ENCODE measurements around the gene TPTE2. TPM values are rescaled to one million over a fixed set of nuclear protein-coding genes. Genes with fewer than 3 reads are reported as not detected.

Gene TPTE2
- total and polyA plus RNA-seq, 2 experiments from 2014 or later: not detected

DNA sequence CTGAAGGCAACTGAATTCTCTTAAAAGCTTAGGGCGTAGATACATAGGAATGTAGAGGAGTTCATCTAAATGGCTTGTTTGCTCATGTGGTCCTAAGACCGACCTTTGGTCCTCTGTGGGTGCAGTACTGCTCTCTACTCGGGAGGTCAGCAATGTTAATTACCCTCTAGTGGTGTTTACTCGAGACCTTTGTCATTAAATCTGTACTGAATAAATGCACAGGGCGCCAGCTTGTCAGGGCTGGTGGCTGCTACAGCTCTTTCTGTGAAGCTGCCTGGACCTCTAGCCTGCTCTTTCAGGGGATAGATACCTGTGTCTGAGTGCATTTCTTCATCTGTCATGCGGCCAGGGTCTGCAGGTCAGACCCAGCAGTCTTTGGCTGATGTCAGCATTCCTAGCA lies 43.0 kb upstream of the TPTE2 start:
- H3K4me2 ChIP-seq: no peak overlapping the region
- Mint-ChIP-seq H3K36me3 (ENCODE audit: low read depth) (peaks cover 47% of the 10 kb centered on the region), H3K4me1 (no peaks in the 10 kb centered on the region; the same call in 1 of the 3 replicates), H3K9me3 (peaks cover 53% of the 10 kb centered on the region), H3K4me3 (no peak overlapping the region), H3K27me3 (ENCODE audit: insufficient read depth, low read depth, poor library complexity) (peaks cover 17% of the 10 kb centered on the region), H3K27ac (no peak overlapping the region)
- H3K4me3 ChIP-seq: no peak overlapping the region
- H3F3A ChIP-seq (replicated peaks; ENCODE audit: low read depth): peaks cover 9% of the 10 kb centered on the region; the same call in 1 of the 2 replicates
- H3K79me2 ChIP-seq (replicated peaks; ENCODE audit: insufficient read depth): peaks cover 9% of the 10 kb centered on the region
- no peak overlapping the region for H2AFZ ChIP-seq
- H3K27ac ChIP-seq (ENCODE audit: low read depth): no peak overlapping the region
- TF ChIP-seq, protein P1, sequence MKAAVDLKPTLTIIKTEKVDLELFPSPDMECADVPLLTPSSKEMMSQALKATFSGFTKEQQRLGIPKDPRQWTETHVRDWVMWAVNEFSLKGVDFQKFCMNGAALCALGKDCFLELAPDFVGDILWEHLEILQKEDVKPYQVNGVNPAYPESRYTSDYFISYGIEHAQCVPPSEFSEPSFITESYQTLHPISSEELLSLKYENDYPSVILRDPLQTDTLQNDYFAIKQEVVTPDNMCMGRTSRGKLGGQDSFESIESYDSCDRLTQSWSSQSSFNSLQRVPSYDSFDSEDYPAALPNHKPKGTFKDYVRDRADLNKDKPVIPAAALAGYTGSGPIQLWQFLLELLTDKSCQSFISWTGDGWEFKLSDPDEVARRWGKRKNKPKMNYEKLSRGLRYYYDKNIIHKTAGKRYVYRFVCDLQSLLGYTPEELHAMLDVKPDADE (IDR thresholded peaks at IDR 0.05): no peak
- TF ChIP-seq STAT1 (IDR thresholded peaks at IDR 0.05; ENCODE audit: unreplicated experiment) (no peak), EZH2phosphoT487 (IDR thresholded peaks at IDR 0.05; ENCODE audit: unreplicated experiment) (no peak), EZH2 (IDR thresholded peaks at IDR 0.05; ENCODE audit: low read depth, unreplicated experiment) (no peak), ZNF114 (CRISPR knock-in tag; IDR thresholded peaks at IDR 0.05) (no peak), JUNB (IDR thresholded peaks at IDR 0.05; ENCODE audit: unreplicated experiment) (no peak), NANOG (IDR thresholded peaks at IDR 0.05; ENCODE audit: borderline replicate concordance) (no peak), ZNF331 (CRISPR knock-in tag; IDR thresholded peaks at IDR 0.05; ENCODE audit: low read depth) (no peak), POLR2AphosphoS5 (IDR thresholded peaks at IDR 0.05; ENCODE audit: low read depth) (no peak), CREB1 (CRISPR knock-in tag; IDR thresholded peaks at IDR 0.05; ENCODE audit: low read depth) (no peak)
- TF ChIP-seq, protein P2, sequence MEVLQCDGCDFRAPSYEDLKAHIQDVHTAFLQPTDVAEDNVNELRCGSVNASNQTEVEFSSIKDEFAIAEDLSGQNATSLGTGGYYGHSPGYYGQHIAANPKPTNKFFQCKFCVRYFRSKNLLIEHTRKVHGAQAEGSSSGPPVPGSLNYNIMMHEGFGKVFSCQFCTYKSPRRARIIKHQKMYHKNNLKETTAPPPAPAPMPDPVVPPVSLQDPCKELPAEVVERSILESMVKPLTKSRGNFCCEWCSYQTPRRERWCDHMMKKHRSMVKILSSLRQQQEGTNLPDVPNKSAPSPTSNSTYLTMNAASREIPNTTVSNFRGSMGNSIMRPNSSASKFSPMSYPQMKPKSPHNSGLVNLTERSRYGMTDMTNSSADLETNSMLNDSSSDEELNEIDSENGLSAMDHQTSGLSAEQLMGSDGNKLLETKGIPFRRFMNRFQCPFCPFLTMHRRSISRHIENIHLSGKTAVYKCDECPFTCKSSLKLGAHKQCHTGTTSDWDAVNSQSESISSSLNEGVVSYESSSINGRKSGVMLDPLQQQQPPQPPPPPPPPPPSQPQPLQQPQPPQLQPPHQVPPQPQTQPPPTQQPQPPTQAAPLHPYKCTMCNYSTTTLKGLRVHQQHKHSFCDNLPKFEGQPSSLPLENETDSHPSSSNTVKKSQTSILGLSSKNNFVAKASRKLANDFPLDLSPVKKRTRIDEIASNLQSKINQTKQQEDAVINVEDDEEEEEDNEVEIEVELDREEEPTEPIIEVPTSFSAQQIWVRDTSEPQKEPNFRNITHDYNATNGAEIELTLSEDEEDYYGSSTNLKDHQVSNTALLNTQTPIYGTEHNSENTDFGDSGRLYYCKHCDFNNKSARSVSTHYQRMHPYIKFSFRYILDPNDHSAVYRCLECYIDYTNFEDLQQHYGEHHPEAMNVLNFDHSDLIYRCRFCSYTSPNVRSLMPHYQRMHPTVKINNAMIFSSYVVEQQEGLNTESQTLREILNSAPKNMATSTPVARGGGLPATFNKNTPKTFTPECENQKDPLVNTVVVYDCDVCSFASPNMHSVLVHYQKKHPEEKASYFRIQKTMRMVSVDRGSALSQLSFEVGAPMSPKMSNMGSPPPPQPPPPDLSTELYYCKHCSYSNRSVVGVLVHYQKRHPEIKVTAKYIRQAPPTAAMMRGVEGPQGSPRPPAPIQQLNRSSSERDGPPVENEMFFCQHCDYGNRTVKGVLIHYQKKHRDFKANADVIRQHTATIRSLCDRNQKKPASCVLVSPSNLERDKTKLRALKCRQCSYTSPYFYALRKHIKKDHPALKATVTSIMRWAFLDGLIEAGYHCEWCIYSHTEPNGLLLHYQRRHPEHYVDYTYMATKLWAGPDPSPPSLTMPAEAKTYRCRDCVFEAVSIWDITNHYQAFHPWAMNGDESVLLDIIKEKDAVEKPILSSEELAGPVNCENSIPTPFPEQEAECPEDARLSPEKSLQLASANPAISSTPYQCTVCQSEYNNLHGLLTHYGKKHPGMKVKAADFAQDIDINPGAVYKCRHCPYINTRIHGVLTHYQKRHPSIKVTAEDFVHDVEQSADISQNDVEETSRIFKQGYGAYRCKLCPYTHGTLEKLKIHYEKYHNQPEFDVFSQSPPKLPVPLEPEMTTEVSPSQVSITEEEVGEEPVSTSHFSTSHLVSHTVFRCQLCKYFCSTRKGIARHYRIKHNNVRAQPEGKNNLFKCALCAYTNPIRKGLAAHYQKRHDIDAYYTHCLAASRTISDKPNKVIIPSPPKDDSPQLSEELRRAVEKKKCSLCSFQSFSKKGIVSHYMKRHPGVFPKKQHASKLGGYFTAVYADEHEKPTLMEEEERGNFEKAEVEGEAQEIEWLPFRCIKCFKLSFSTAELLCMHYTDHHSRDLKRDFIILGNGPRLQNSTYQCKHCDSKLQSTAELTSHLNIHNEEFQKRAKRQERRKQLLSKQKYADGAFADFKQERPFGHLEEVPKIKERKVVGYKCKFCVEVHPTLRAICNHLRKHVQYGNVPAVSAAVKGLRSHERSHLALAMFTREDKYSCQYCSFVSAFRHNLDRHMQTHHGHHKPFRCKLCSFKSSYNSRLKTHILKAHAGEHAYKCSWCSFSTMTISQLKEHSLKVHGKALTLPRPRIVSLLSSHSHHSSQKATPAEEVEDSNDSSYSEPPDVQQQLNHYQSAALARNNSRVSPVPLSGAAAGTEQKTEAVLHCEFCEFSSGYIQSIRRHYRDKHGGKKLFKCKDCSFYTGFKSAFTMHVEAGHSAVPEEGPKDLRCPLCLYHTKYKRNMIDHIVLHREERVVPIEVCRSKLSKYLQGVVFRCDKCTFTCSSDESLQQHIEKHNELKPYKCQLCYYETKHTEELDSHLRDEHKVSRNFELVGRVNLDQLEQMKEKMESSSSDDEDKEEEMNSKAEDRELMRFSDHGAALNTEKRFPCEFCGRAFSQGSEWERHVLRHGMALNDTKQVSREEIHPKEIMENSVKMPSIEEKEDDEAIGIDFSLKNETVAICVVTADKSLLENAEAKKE (CRISPR knock-in tag; IDR thresholded peaks at IDR 0.05): no peak
- TF ChIP-seq, protein P3, sequence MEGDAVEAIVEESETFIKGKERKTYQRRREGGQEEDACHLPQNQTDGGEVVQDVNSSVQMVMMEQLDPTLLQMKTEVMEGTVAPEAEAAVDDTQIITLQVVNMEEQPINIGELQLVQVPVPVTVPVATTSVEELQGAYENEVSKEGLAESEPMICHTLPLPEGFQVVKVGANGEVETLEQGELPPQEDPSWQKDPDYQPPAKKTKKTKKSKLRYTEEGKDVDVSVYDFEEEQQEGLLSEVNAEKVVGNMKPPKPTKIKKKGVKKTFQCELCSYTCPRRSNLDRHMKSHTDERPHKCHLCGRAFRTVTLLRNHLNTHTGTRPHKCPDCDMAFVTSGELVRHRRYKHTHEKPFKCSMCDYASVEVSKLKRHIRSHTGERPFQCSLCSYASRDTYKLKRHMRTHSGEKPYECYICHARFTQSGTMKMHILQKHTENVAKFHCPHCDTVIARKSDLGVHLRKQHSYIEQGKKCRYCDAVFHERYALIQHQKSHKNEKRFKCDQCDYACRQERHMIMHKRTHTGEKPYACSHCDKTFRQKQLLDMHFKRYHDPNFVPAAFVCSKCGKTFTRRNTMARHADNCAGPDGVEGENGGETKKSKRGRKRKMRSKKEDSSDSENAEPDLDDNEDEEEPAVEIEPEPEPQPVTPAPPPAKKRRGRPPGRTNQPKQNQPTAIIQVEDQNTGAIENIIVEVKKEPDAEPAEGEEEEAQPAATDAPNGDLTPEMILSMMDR (conservative IDR thresholded peaks at IDR 0.05; ENCODE audit: low read depth in 2 of 2): no peak
- TF ChIP-seq, protein P4, sequence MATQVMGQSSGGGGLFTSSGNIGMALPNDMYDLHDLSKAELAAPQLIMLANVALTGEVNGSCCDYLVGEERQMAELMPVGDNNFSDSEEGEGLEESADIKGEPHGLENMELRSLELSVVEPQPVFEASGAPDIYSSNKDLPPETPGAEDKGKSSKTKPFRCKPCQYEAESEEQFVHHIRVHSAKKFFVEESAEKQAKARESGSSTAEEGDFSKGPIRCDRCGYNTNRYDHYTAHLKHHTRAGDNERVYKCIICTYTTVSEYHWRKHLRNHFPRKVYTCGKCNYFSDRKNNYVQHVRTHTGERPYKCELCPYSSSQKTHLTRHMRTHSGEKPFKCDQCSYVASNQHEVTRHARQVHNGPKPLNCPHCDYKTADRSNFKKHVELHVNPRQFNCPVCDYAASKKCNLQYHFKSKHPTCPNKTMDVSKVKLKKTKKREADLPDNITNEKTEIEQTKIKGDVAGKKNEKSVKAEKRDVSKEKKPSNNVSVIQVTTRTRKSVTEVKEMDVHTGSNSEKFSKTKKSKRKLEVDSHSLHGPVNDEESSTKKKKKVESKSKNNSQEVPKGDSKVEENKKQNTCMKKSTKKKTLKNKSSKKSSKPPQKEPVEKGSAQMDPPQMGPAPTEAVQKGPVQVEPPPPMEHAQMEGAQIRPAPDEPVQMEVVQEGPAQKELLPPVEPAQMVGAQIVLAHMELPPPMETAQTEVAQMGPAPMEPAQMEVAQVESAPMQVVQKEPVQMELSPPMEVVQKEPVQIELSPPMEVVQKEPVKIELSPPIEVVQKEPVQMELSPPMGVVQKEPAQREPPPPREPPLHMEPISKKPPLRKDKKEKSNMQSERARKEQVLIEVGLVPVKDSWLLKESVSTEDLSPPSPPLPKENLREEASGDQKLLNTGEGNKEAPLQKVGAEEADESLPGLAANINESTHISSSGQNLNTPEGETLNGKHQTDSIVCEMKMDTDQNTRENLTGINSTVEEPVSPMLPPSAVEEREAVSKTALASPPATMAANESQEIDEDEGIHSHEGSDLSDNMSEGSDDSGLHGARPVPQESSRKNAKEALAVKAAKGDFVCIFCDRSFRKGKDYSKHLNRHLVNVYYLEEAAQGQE (IDR thresholded peaks at IDR 0.05; ENCODE audit: unreplicated experiment): no peak
- peaks cover 4% of the 10 kb centered on the region; the same call in 1 of the 2 replicates for H3K4me1 ChIP-seq (ENCODE audit: insufficient read depth)
- DNase-seq (ENCODE audit: low spot score) (no peak), ATAC-seq (no peak)
- no peaks in the 10 kb centered on the region for H3K9me2 ChIP-seq (ENCODE audit: insufficient read depth)
- peaks cover 32% of the 10 kb centered on the region for H3K27me3 ChIP-seq (ENCODE audit: insufficient read depth)
- no peaks in the 10 kb centered on the region for H4K20me1 ChIP-seq (replicated peaks; ENCODE audit: insufficient read depth)
- H3K36me3 ChIP-seq (ENCODE audit: insufficient read depth): peaks cover 7% of the 10 kb centered on the region
